Duodenal mucosa (tissue), 2 donors: ENCODE measurements around the gene PCAT6.
"Not testable (repeated sequence)": the region's sequence is repeated elsewhere in the genome, so short reads cannot be mapped to it uniquely, and the experiment has no call there.

Experiments used
- H3K27ac ChIP-seq: one replicate; pipeline ENCODE4 v1.7.0; 2013; ENCODE audit warnings: low read depth, low read length
- H3K27me3 ChIP-seq, 2 donors: one replicate each; pipeline ENCODE4 v1.7.0; 2013; ENCODE audit warnings: low read length in 2 of 2, control low read depth in 1 of 2; ENCODE audit not compliant: insufficient read depth in 2 of 2, control insufficient read depth in 1 of 2
- H3K36me3 ChIP-seq, 2 donors: one replicate each; pipeline ENCODE4 v1.7.0; 2013; ENCODE audit warnings: low read length in 2 of 2, control low read depth in 1 of 2; ENCODE audit not compliant: insufficient read depth in 2 of 2, control insufficient read depth in 1 of 2
- H3K4me1 ChIP-seq, 2 donors: one replicate each; pipeline ENCODE4 v1.7.0; 2013; ENCODE audit warnings: low read length in 2 of 2, control low read depth in 1 of 2; ENCODE audit not compliant: insufficient read depth in 2 of 2, control insufficient read depth in 1 of 2
- H3K4me3 ChIP-seq, 2 donors: one replicate each; pipeline ENCODE4 v1.7.0; 2013; ENCODE audit warnings: low read length in 2 of 2, low read depth in 1 of 2
- H3K9ac ChIP-seq, 2 donors: one replicate each; pipeline ENCODE4 v1.7.0; 2013; ENCODE audit warnings: low read length in 2 of 2, low read depth in 1 of 2
- H3K9me3 ChIP-seq, 2 donors: one replicate each; pipeline ENCODE4 v1.7.0; 2013; ENCODE audit warnings: low read length in 2 of 2, control low read depth in 1 of 2; ENCODE audit not compliant: control insufficient read depth in 1 of 2

Gene PCAT6

DNA sequence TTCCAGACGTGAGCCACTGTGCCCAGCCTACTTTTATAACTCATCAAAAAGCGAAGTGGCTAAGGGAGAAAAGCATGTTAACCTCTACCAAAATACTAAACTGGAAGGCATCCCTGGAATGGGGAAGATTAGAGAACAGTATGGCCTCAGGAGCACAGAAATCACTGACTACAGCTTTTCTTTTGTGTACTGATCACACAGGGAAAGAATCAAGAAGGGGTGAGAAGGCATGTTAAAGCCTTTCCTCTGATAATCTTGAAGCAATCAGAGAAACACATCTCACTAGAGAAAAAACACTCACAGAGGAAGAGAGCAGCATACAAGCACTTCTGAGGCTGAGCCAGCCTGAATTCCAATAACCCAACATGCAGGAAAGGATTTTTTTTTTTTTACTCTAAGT, 10.7 kb downstream of the PCAT6 start:
- Histone ChIP-seq H3K27me3 (no peaks in the 10 kb centered on the region), H3K36me3 (no peaks in the 10 kb centered on the region), H3K9ac (no peak overlapping the region), H3K9me3 (no peaks in the 10 kb centered on the region), H3K4me3 (no peak overlapping the region), H3K4me1 (no peaks in the 10 kb centered on the region), H3K27ac (no peak overlapping the region)

DNA sequence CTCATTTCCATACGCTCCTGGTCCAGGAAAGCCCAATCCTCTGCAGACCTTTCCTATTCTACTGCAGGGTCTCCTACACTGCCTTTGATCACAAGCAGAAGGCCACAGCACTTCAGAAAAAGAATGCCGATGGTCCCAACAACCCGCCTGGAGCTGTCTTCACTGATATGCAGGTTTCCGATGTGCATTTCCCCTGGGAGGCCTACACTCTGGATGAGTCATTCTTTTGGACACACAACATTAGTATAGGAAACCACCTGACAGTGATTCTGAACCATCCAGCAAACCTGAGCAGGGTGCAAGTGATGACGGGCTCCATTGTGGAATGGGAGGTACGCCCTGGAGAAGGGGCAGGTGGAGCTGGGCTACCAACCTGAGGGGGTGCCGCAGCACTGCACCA, 15.0 kb downstream of the PCAT6 start:
- no peaks in the 10 kb centered on the region for H3K9me3 ChIP-seq
- H3K4me3 ChIP-seq = no peak overlapping the region
- no peaks in the 10 kb centered on the region for H3K27me3 ChIP-seq
- H3K36me3 ChIP-seq = no peaks in the 10 kb centered on the region
- no peak overlapping the region for H3K9ac ChIP-seq
- no peaks in the 10 kb centered on the region for H3K4me1 ChIP-seq
- H3K27ac ChIP-seq = no peak overlapping the region

DNA sequence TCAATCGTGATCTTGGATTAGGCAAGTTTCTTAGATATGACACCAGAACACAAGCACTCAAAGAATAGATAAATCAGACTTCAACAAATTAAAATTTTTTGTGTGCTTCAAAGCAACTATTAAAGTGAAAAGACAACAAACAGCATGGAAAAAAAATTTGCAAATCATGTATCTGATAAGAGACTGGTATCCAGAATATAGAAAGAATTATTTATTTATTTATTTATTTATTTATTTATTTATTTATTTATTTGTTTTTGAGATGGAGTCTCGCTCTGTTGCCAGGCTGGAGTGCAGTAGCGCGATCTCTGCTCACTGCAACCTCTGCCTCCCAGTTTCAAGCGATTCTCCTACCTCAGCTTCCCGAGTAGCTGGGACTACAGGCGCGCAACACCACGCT, 18.5 kb downstream of the PCAT6 start:
- H3K9ac ChIP-seq, H3K4me1 ChIP-seq, H3K4me3 ChIP-seq, H3K27ac ChIP-seq, H3K27me3 ChIP-seq, H3K9me3 ChIP-seq, H3K36me3 ChIP-seq: not testable (repeated sequence)

DNA sequence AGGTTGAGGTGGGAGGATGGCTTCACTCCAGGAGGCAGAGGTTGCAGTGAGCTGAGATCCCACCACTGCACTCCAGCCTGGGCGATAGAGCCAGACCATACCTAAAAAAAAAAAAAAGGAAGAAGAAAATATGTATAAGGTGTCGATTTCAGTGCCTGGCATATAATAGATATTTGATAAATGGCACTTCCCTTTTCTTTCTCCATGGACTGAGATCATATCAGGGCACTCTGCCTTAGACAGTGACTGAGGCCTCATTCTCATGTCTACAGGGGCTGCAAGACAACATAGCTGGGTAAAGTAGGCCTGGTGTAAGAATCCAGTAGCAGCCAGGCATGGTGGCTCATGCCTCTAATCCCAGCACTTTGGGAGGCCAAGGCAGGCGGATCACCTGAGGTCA, 21.2 kb downstream of the PCAT6 start:
- H3K9ac ChIP-seq = no peak overlapping the region
- H3K9me3 ChIP-seq = no peaks in the 10 kb centered on the region
- peaks cover 0 to 6% of the 10 kb centered on the region in 2 donors for H3K4me1 ChIP-seq
- no peaks in the 10 kb centered on the region for H3K36me3 ChIP-seq
- no peaks in the 10 kb centered on the region for H3K27me3 ChIP-seq
- H3K27ac ChIP-seq = no peak overlapping the region
- no peak overlapping the region for H3K4me3 ChIP-seq

DNA sequence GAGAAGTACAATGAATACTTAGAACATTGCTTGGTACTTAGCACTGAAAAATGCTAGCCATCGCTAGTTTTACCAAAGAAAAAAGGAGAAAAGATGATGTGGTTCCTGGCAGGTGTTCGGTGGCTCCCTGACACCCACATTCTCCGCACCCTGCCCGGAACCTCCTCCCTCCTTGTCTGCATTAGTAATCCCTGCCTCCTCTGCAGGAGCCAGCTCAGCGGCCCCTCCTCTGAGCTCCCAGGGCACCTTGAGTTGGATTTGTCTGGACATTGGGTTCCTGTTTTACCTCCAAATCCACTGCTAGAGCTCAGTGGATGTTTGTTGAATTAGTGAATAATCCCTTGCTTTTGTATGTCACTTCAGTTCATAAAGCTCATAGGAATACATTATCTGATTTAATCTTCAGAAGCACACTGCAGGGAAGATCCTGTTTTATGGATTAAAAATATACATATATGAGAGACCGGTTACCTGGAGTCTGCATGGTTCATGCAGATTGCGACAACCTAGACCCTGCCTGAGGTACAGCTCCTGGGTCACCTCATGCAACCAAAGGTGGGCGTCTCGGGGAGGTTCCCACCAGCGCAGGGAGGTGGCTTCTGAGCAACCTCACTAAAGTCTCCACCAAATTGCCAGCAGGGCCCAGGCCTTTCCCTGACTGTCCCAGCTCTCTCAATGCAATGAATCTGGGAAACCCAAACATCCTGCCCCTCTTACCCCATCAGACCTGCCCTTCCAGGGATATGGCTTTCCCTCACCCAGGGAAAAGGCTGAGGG, 24.2 kb downstream of the PCAT6 start:
- no peak overlapping the region for H3K4me3 ChIP-seq
- H3K27me3 ChIP-seq = no peaks in the 10 kb centered on the region
- peaks cover 0 to 6% of the 10 kb centered on the region in 2 donors for H3K4me1 ChIP-seq
- H3K27ac ChIP-seq = no peak overlapping the region
- no peaks in the 10 kb centered on the region for H3K9me3 ChIP-seq
- H3K36me3 ChIP-seq = no peaks in the 10 kb centered on the region
- H3K9ac ChIP-seq = no peak overlapping the region

DNA sequence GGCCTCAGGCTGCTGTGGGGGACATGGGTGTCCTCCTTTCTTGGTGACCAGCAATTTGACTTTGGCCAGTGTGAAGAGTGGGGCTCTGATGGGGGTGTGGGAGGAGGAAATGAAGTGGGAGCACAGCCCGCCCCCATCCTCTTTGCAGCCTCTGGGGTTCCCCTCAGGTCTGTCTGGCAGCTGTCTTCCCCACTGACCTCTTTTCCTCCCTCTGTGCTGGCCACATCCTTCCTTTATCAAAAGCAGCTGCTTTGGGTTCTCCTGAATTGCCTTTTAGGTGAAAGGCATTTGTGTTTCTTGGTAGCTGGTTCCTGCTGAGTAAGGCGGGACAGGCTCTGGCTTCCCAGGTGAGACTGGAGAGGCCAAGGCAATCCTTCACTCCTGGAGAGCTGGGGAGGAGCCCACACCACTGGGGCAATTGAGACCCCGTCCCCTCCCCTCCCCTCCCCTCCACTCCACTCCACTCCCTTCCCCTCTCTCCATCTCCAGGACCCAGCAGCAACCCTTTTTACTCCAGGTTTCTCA, 24.9 kb downstream of the PCAT6 start:
- Histone ChIP-seq H3K9me3 (no peaks in the 10 kb centered on the region), H3K4me3 (no peak overlapping the region), H3K9ac (no peak overlapping the region), H3K4me1 (peaks cover 0 to 6% of the 10 kb centered on the region in 2 donors), H3K27me3 (no peaks in the 10 kb centered on the region), H3K36me3 (no peaks in the 10 kb centered on the region), H3K27ac (no peak overlapping the region)

DNA sequence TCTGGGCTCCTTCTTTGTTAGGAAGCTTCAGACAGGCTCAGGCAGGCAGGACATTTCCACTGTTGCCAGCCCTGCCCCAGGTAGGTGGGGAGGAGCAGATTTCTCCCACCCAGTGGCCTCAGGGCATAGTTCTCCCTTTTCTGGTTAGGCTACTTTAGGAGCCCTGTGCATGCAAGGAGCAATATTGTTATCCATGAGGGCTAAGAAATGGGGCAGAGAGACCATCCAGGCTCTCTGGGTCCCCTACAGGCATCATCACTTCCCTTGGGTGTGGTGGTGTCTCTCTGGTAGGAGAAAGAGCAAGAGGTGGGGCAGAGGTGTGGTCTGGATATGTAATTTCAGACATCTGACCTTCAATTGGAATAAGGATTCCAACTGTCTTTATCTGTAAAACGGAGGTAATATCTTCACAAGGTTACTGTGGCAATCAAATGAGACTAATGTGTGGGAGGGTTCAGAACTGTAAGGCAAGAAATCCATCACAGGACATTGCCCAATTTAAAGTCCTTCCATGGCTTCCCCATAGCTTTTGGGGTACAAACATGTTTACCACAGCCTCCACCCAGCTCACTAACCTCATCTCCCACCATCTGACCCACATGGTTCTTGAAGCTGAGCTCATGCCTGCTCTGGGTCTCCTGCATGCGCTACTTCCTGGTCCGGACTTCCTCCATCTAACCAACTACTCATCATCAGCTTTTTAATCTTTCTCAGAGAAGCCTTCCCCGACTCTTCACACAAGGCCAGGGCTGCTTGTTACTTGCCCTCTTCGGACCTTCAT, 26.1 kb downstream of the PCAT6 start:
- peak overlapping the region in 1 of 2 donors; percentile 13 for H3K4me3 ChIP-seq
- H3K9me3 ChIP-seq = no peaks in the 10 kb centered on the region
- no peak overlapping the region for H3K9ac ChIP-seq
- no peaks in the 10 kb centered on the region for H3K27me3 ChIP-seq
- no peak overlapping the region for H3K27ac ChIP-seq
- H3K4me1 ChIP-seq = peaks cover 0 to 6% of the 10 kb centered on the region in 2 donors
- H3K36me3 ChIP-seq = no peaks in the 10 kb centered on the region

DNA sequence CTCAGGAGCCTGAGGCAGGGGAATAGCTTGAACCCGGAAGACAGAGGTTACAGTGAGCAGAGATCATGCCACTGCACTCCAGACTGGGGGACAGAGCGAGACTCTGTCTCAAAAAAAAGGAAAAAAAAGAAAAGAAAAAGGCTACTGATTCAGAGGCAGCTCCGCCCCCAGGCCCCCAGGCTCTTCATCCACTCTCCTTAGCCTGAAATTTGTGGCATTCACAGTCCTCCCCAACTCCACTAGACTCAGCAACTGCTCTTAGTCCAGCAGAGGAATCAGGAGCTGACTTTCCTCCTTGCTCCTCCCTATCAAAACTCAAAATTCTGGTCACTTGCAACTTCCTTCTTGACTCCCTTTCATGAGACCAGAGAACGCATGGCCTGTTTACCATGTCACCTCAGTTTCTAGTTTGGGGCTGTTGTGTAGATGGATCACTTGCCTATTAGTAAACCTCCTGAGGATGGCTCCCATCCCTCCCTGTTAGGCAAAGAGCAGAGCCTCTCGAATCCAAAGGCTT, 27.1 kb downstream of the PCAT6 start:
- no peak overlapping the region for H3K27ac ChIP-seq
- H3K4me3 ChIP-seq = no peak overlapping the region
- H3K36me3 ChIP-seq = no peaks in the 10 kb centered on the region
- no peaks in the 10 kb centered on the region for H3K27me3 ChIP-seq
- H3K9me3 ChIP-seq = no peaks in the 10 kb centered on the region
- no peak overlapping the region for H3K9ac ChIP-seq
- H3K4me1 ChIP-seq = peaks cover 0 to 6% of the 10 kb centered on the region in 2 donors

DNA sequence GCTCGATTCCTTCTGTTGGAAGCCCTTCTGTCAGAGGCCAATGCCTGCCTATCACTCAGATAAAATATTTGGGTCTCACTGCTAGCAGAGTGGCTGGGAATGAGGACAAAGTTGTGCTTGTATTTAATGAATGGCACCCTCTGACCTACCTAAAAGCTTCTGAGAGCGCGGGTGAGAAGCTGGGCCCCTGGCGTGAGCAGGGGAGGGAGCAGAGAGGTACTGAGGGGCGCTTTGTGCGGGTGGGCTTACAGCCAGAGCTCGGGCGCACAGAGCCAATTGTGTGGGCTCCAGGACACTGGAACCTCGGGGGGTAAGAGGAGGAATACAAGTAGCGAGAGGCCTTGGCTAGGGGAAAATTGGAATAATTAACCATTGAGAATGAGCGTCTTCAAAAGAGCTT, 32.3 kb downstream of the PCAT6 start:
- Histone ChIP-seq H3K36me3 (no peaks in the 10 kb centered on the region), H3K9me3 (no peaks in the 10 kb centered on the region)

DNA sequence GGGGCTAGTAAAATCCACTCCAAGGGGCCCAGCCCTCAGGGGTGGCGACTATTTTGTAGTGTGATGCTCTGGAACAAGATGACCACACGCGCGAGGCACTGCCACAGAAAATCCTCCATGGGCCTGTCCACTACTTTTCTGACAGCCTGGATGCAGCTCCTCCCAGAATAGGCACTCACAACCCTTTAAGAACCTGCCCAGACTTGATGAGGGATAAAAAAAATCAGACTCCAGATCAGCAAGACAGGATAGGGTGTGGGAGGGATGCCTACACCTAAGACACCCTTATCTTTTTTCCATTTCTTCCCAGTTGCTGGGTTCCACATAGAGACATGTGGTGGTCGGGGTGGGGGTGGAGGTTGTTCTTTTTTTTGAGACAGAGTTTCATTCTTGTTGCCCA, 33.5 kb downstream of the PCAT6 start:
- Histone ChIP-seq H3K4me1 (no peaks in the 10 kb centered on the region), H3K9me3 (no peaks in the 10 kb centered on the region), H3K36me3 (no peaks in the 10 kb centered on the region), H3K4me3 (no peak overlapping the region), H3K27ac (no peak overlapping the region), H3K9ac (no peak overlapping the region), H3K27me3 (no peaks in the 10 kb centered on the region)

More for the DNA sequence above, 32.3 kb downstream of the PCAT6 start:
- no peaks in the 10 kb centered on the region for H3K4me1 ChIP-seq
- no peak overlapping the region for H3K4me3 ChIP-seq
- no peaks in the 10 kb centered on the region for H3K27me3 ChIP-seq
- H3K9ac ChIP-seq = no peak overlapping the region
- no peak overlapping the region for H3K27ac ChIP-seq
